Keratinocyte (primary cell): Measurements from ENCODE around the gene L3MBTL2. TPM values are rescaled to one million over a fixed set of nuclear protein-coding genes. Genes with fewer than 3 reads are reported as not detected.

Experiments
- DNase-seq: peaks from one replicate; pipeline ENCODE4 v3.0.0-alpha.2; 2011; ENCODE audit warnings: low read depth, missing footprints, low spot score
- FAIRE-seq: peaks from 2 replicates; lab custom pipeline; 2011; peaks lifted over from hg19 to GRCh38; lab: Jason Lieb, UNC
- H2AFZ ChIP-seq: 2 replicates; pipeline ENCODE4 v1.6.0; 2012; ENCODE audit warnings: low read length, control low read depth, inconsistent platforms; ENCODE audit not compliant: control insufficient read depth
- H3K27ac ChIP-seq: 2 replicates; pipeline ENCODE4 v1.5.1; 2011; ENCODE audit warnings: low read length; ENCODE audit not compliant: control insufficient read depth, insufficient read depth
- H3K27me3 ChIP-seq: 3 replicates; pipeline ENCODE4 v1.6.0; 2011; ENCODE audit warnings: low read length; ENCODE audit not compliant: control insufficient read depth, insufficient read depth; ENCODE audit errors: extremely low read depth
- H3K36me3 ChIP-seq, 2 experiments: 2 replicates in 1 of 2; 3 replicates in 1 of 2; pipeline ENCODE4 v1.5.1; 2011; ENCODE audit warnings: low read length in 2 of 2, mild to moderate bottlenecking in 1 of 2; ENCODE audit not compliant: control insufficient read depth in 2 of 2, insufficient read depth in 2 of 2; ENCODE audit errors: extremely low read depth in 1 of 2
- H3K4me1 ChIP-seq: 3 replicates; pipeline ENCODE4 v1.5.1; 2011; ENCODE audit warnings: low read length; ENCODE audit not compliant: control insufficient read depth, insufficient read depth; ENCODE audit errors: extremely low read depth
- H3K4me2 ChIP-seq: 3 replicates; pipeline ENCODE4 v1.6.0; 2011; ENCODE audit warnings: low read depth, low read length; ENCODE audit not compliant: control insufficient read depth, insufficient read depth; ENCODE audit errors: extremely low read depth
- H3K4me3 ChIP-seq, 3 experiments: fragments of 200-600 bp in 1 of 3; sonication (generic) in 1 of 3; 2 replicates in 2 of 3; 3 replicates in 1 of 3; pipeline ENCODE4 v1.5.1; 2011 to 2016; ENCODE audit warnings: low read length in 3 of 3, mild to moderate bottlenecking in 3 of 3, control low read depth in 2 of 3, inconsistent platforms in 1 of 3, low read depth in 1 of 3, mixed read lengths in 1 of 3, mixed run types in 1 of 3, moderate library complexity in 1 of 3; ENCODE audit not compliant: control insufficient read depth in 2 of 3, insufficient read depth in 2 of 3; ENCODE audit errors: extremely low read depth in 1 of 3
- H3K79me2 ChIP-seq: 2 replicates; pipeline ENCODE4 v1.6.0; 2012; ENCODE audit warnings: low read length; ENCODE audit not compliant: control insufficient read depth, insufficient read depth
- H3K9ac ChIP-seq: 3 replicates; pipeline ENCODE4 v1.6.0; 2011; ENCODE audit warnings: low read length; ENCODE audit not compliant: control insufficient read depth, insufficient read depth; ENCODE audit errors: extremely low read depth
- H3K9me1 ChIP-seq: 3 replicates; pipeline ENCODE4 v1.6.0; 2011; ENCODE audit warnings: low read length; ENCODE audit not compliant: control insufficient read depth, insufficient read depth; ENCODE audit errors: extremely low read depth
- H3K9me3 ChIP-seq: 2 replicates; pipeline ENCODE4 v1.5.1; 2012; ENCODE audit warnings: low read depth, low read length; ENCODE audit not compliant: control insufficient read depth
- H4K20me1 ChIP-seq: 3 replicates; pipeline ENCODE4 v1.6.0; 2011; ENCODE audit warnings: low read length; ENCODE audit not compliant: control insufficient read depth, insufficient read depth; ENCODE audit errors: extremely low read depth
- EZH2 ChIP-seq: IDR thresholded peaks from one replicate; pipeline ENCODE4 v1.6.1; 2012; ENCODE audit warnings: inconsistent platforms, mild to moderate bottlenecking, low read length, moderate library complexity
- dilution Hi-C: fragments of 300-500 bp; cut with MboI; formaldehyde crosslinking; loops from one replicate; pipeline ENCODE4 v1.7.0; 2020; ENCODE audit warnings: low sequenced_read_pairs; ENCODE audit not compliant: extremely low pct_ligation_motif_present
- polyA plus RNA-seq, 5 experiments: library from polyadenylated mRNA; depleted of rRNA in 3 of 5; stranded (reverse) in 3 of 5; stranded (forward) in 1 of 5; unstranded in 1 of 5; fragments of >200 nt; gene quantifications; 1 replicate in 1 of 5; 2 replicates in 3 of 5; 3 replicates in 1 of 5; pipeline versions ENCODE4 v1.2.1 to v1.2.3, GENCODE V29; 2011 to 2012; ENCODE audit warnings: missing spikeins in 2 of 5, low read depth in 1 of 5, low replicate concordance in 1 of 5
- TF ChIP-seq, protein P1 (sequence below), 3 experiments: IDR thresholded peaks in 1 of 3; conservative IDR thresholded peaks in 1 of 3; optimal IDR thresholded peaks in 1 of 3; 2 replicates in 2 of 3; 3 replicates in 1 of 3; pipeline versions ENCODE3 to v1.5.1; 2011; ENCODE audit warnings: low read length in 3 of 3, mild to moderate bottlenecking in 3 of 3, moderate library complexity in 2 of 3, control low read depth in 1 of 3, inconsistent platforms in 1 of 3; ENCODE audit not compliant: insufficient read depth in 2 of 3; ENCODE audit errors: extremely low read depth in 1 of 3

The L3MBTL2 gene
- polyA plus RNA-seq, 1 donor (not counting 4 experiments of a cell fraction or from before 2014, with no cell fraction given) = 16.7 TPM

DNA sequence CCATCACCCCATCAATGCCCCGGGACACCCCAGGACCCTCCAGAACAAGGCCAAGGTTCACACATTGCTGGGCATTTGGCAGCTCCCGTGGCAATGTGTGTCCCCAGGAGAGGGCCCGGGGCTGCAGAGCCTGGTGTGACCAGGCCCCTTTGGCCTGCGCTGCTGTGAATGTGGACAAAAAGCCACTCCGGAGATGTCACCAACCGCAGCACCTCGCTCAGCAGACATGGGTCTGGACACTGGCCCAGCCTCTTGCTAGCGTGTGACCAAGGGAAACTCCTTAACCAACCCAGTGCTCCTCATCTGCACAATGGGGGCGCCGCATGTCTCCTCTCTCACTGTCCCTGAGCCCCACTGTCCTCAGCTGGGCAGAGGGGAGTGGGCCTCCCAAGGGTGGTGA is 43.6 kb downstream of the L3MBTL2 start:
- DNase-seq (no peak), FAIRE-seq (no peak)
- Histone ChIP-seq H3K27ac (no peak overlapping the region), H3K79me2 (peaks cover 3% of the 10 kb centered on the region), H4K20me1 (peaks cover 8% of the 10 kb centered on the region), H3K9me3 (no peaks in the 10 kb centered on the region), H3K9me1 (no peaks in the 10 kb centered on the region), H3K4me2 (no peak overlapping the region), H3K4me3 (no peak overlapping the region), H3K9ac (no peak overlapping the region), H3K4me1 (peaks cover 7% of the 10 kb centered on the region), H3K27me3 (no peaks in the 10 kb centered on the region), H3K36me3 (peaks cover 53 to 65% of the 10 kb centered on the region in 2 experiments), H2AFZ (no peak overlapping the region)
- TF ChIP-seq, protein P1, sequence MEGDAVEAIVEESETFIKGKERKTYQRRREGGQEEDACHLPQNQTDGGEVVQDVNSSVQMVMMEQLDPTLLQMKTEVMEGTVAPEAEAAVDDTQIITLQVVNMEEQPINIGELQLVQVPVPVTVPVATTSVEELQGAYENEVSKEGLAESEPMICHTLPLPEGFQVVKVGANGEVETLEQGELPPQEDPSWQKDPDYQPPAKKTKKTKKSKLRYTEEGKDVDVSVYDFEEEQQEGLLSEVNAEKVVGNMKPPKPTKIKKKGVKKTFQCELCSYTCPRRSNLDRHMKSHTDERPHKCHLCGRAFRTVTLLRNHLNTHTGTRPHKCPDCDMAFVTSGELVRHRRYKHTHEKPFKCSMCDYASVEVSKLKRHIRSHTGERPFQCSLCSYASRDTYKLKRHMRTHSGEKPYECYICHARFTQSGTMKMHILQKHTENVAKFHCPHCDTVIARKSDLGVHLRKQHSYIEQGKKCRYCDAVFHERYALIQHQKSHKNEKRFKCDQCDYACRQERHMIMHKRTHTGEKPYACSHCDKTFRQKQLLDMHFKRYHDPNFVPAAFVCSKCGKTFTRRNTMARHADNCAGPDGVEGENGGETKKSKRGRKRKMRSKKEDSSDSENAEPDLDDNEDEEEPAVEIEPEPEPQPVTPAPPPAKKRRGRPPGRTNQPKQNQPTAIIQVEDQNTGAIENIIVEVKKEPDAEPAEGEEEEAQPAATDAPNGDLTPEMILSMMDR (optimal IDR thresholded peaks at IDR 0.05 in 1 of 3, IDR thresholded peaks at IDR 0.05 in 1 of 3, conservative IDR thresholded peaks at IDR 0.05 in 1 of 3; ENCODE audit: extremely low read depth in 1 of 3, insufficient read depth in 2 of 3, low read length in 3 of 3) = no peak
- TF ChIP-seq EZH2 = no peak
- dilution Hi-C loops = no loop called here

DNA sequence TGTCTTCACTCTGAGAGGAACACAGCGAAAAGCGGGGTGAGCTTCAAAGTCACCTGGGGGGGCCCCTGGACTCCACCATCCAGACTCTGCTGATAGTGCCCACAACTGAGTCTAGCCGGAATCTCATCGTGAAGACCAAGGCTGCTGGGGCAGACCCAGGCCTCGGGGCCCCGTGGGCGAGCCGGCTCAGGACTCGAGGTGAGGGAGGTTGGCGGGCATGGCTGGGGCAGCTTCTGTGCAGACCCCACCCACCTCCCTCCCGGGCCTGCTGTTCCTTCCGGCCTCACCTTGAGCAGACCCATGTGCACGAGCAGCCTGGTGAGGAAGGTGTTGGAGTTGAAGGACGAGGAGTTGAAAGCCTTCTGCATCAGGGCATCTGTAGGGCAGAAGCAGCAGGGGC is 44.3 kb downstream of the L3MBTL2 start:
- dilution Hi-C loops = no loop called here
- DNase-seq (no peak), FAIRE-seq (no peak)
- peaks cover 3% of the 10 kb centered on the region for H3K79me2 ChIP-seq
- H3K4me3 ChIP-seq = no peak overlapping the region
- H2AFZ ChIP-seq = no peak overlapping the region
- H3K9me1 ChIP-seq = no peaks in the 10 kb centered on the region
- H3K9ac ChIP-seq = no peak overlapping the region
- no peak overlapping the region for H3K4me2 ChIP-seq
- TF ChIP-seq EZH2 = no peak
- TF ChIP-seq, protein P1 (optimal IDR thresholded peaks at IDR 0.05 in 1 of 3, IDR thresholded peaks at IDR 0.05 in 1 of 3, conservative IDR thresholded peaks at IDR 0.05 in 1 of 3; ENCODE audit: extremely low read depth in 1 of 3, insufficient read depth in 2 of 3, low read length in 3 of 3) = no peak
- no peaks in the 10 kb centered on the region for H3K9me3 ChIP-seq
- peaks cover 57 to 68% of the 10 kb centered on the region in 2 experiments for H3K36me3 ChIP-seq
- peaks cover under 1% of the 10 kb centered on the region for H3K4me1 ChIP-seq
- H3K27ac ChIP-seq = no peak overlapping the region
- no peaks in the 10 kb centered on the region for H3K27me3 ChIP-seq
- H4K20me1 ChIP-seq = peaks cover 8% of the 10 kb centered on the region
